ENCODE results near the gene AP2A2. TPM values are rescaled to one million over a fixed set of nuclear protein-coding genes. Genes with fewer than 3 reads are reported as not detected.

Gene AP2A2
- total RNA-seq, 1 donor from 2014 or later, result 58.7 TPM

- TF ChIP-seq POLR2A (IDR thresholded peaks at IDR 0.05), result no peak
- no peak for TF ChIP-seq CTCF (IDR thresholded peaks at IDR 0.05)
- TF ChIP-seq POLR2AphosphoS5 (IDR thresholded peaks at IDR 0.05; ENCODE audit: insufficient read depth in 1 of 2, low read depth in 1 of 2), result no peak
- no peak overlapping the region for H3K27ac ChIP-seq
- no peaks in the 10 kb centered on the region for H3K27me3 ChIP-seq
- no peak for DNase-seq (ENCODE audit: extremely low spot score in 2 of 2)
- H3K36me3 ChIP-seq, result peaks cover 0 to 60% of the 10 kb centered on the region in 2 donors
- peaks cover 5% of the 10 kb centered on the region for H3K4me1 ChIP-seq
- intact Hi-C loops (cut with DNase I), result no loop called here
- H3K4me3 ChIP-seq, result no peak overlapping the region
- no peaks in the 10 kb centered on the region for H3K9me3 ChIP-seq
These were observed 58.9 kb downstream of the AP2A2 start for GRCh38 chr11:984546-984945.

GRCh38 chr11:985406-985805 is 59.7 kb downstream of the AP2A2 start:
- DNase-seq (ENCODE audit: extremely low spot score in 2 of 2), result no peak
- H3K36me3 ChIP-seq, result peaks cover 0 to 69% of the 10 kb centered on the region in 2 donors
- no peak overlapping the region for H3K27ac ChIP-seq
- peaks cover 5% of the 10 kb centered on the region for H3K4me1 ChIP-seq
- no peaks in the 10 kb centered on the region for H3K9me3 ChIP-seq
- no peak overlapping the region for H3K4me3 ChIP-seq
- TF ChIP-seq CTCF (IDR thresholded peaks at IDR 0.05) (no peak), POLR2A (IDR thresholded peaks at IDR 0.05) (no peak), POLR2AphosphoS5 (IDR thresholded peaks at IDR 0.05; ENCODE audit: insufficient read depth in 1 of 2, low read depth in 1 of 2) (no peak)
- no peaks in the 10 kb centered on the region for H3K27me3 ChIP-seq
- intact Hi-C loops (cut with DNase I), result no loop called here

- TF ChIP-seq POLR2AphosphoS5 (IDR thresholded peaks at IDR 0.05; ENCODE audit: insufficient read depth in 1 of 2, low read depth in 1 of 2) (no peak), POLR2A (IDR thresholded peaks at IDR 0.05) (no peak), CTCF (IDR thresholded peaks at IDR 0.05) (no peak)
- intact Hi-C loops (cut with DNase I), result no loop called here
- no peaks in the 10 kb centered on the region for H3K27me3 ChIP-seq
- H3K9me3 ChIP-seq, result no peaks in the 10 kb centered on the region
- H3K4me3 ChIP-seq, result no peak overlapping the region
- DNase-seq (ENCODE audit: extremely low spot score in 2 of 2), result no peak
- no peak overlapping the region for H3K27ac ChIP-seq
- H3K4me1 ChIP-seq, result peaks cover 5% of the 10 kb centered on the region
- peaks cover 0 to 69% of the 10 kb centered on the region in 2 donors for H3K36me3 ChIP-seq
These were observed 60.2 kb downstream of the AP2A2 start for GRCh38 chr11:985848-986247.

GRCh38 chr11:986270-986951 is 60.7 kb downstream of the AP2A2 start:
- H3K4me3 ChIP-seq, result no peak overlapping the region
- intact Hi-C loops (cut with DNase I), result no loop called here
- H3K27me3 ChIP-seq, result no peaks in the 10 kb centered on the region
- no peak for TF ChIP-seq POLR2A (IDR thresholded peaks at IDR 0.05)
- no peak for TF ChIP-seq CTCF (IDR thresholded peaks at IDR 0.05)
- peak in 1 of 2 donors; percentile 16 for TF ChIP-seq POLR2AphosphoS5 (IDR thresholded peaks at IDR 0.05; ENCODE audit: insufficient read depth in 1 of 2, low read depth in 1 of 2)
- no peak overlapping the region for H3K27ac ChIP-seq
- DNase-seq (ENCODE audit: extremely low spot score in 2 of 2), result no peak
- peaks cover 5% of the 10 kb centered on the region for H3K4me1 ChIP-seq
- H3K36me3 ChIP-seq, result peaks cover 0 to 68% of the 10 kb centered on the region in 2 donors
- no peaks in the 10 kb centered on the region for H3K9me3 ChIP-seq

GRCh38 chr11:986952-987305 is 61.3 kb downstream of the AP2A2 start:
- H3K27ac ChIP-seq, result no peak overlapping the region
- TF ChIP-seq POLR2A (IDR thresholded peaks at IDR 0.05), result no peak
- peak in 1 of 2 donors; percentile 1 for TF ChIP-seq POLR2AphosphoS5 (IDR thresholded peaks at IDR 0.05; ENCODE audit: insufficient read depth in 1 of 2, low read depth in 1 of 2)
- no peak for TF ChIP-seq CTCF (IDR thresholded peaks at IDR 0.05)
- H3K4me1 ChIP-seq, result peaks cover 5% of the 10 kb centered on the region
- H3K4me3 ChIP-seq, result no peak overlapping the region
- intact Hi-C loops (cut with DNase I), result no loop called here
- H3K9me3 ChIP-seq, result no peaks in the 10 kb centered on the region
- DNase-seq (ENCODE audit: extremely low spot score in 2 of 2), result no peak
- H3K36me3 ChIP-seq, result peaks cover 0 to 66% of the 10 kb centered on the region in 2 donors
- no peaks in the 10 kb centered on the region for H3K27me3 ChIP-seq

All from vagina (tissue), 2 donors.